Right renal pelvis (tissue), 4 donors: ENCODE results near the gene LTB4R2. TPM values are rescaled to one million over a fixed set of nuclear protein-coding genes. Genes with fewer than 3 reads are reported as not detected.
"Not testable (repeated sequence)": the region's sequence is repeated elsewhere in the genome, so short reads cannot be mapped to it uniquely, and the experiment has no call there.

ENCODE experiments used
- DNase-seq, 4 donors: peaks; one replicate each; pipeline ENCODE4 v3.0.0-alpha.2; 2013; ENCODE audit warnings: low read depth in 4 of 4, low spot score in 3 of 4, missing footprints in 1 of 4
- polyA plus RNA-seq, 4 donors: library from polyadenylated mRNA; unstranded; fragments of 120-200 nt; gene quantifications; one replicate each; pipeline ENCODE4 v1.2.1, GENCODE V29; 2013; ENCODE audit not compliant: insufficient read length in 4 of 4

The LTB4R2 gene
- polyA plus RNA-seq, 4 donors: 1.8 to 2.5 (median 2.0) TPM

- DNase-seq: no peak
These were observed 6.1 kb downstream of the LTB4R2 start for GRCh38 chr14:24315807-24316596.

GRCh38 chr14:24316597-24316950 lies 6.6 kb downstream of the LTB4R2 start:
- no peak for DNase-seq

GRCh38 chr14:24317141-24317928 lies 7.4 kb downstream of the LTB4R2 start:
- DNase-seq: no peak

GRCh38 chr14:24321212-24321975 lies 11.5 kb downstream of the LTB4R2 start:
- no peak for DNase-seq

- no peak for DNase-seq
These were observed 12.7 kb downstream of the LTB4R2 start for GRCh38 chr14:24322672-24323071.

- DNase-seq: no peak
These were observed 13.4 kb downstream of the LTB4R2 start for GRCh38 chr14:24323341-24323740.

- DNase-seq: no peak
These were observed 14.1 kb downstream of the LTB4R2 start for GRCh38 chr14:24324024-24324423.

- no peak for DNase-seq
These were observed 15.1 kb downstream of the LTB4R2 start for GRCh38 chr14:24325041-24325530.

- no peak for DNase-seq
These were observed 16.0 kb downstream of the LTB4R2 start for GRCh38 chr14:24325963-24326362.

GRCh38 chr14:24327303-24327702 lies 17.4 kb downstream of the LTB4R2 start:
- DNase-seq: no peak

- DNase-seq: not testable (repeated sequence)
These were observed 18.0 kb downstream of the LTB4R2 start for GRCh38 chr14:24327914-24328313.

- no peak for DNase-seq
These were observed 19.2 kb downstream of the LTB4R2 start for GRCh38 chr14:24329073-24329663.

- DNase-seq: no peak
These were observed 19.8 kb downstream of the LTB4R2 start for GRCh38 chr14:24329736-24330135.

- DNase-seq: no peak
These were observed 21.2 kb downstream of the LTB4R2 start for GRCh38 chr14:24330973-24331674.

GRCh38 chr14:24331731-24332267 lies 21.9 kb downstream of the LTB4R2 start:
- DNase-seq: no peak

- no peak for DNase-seq
These were observed 22.5 kb downstream of the LTB4R2 start for GRCh38 chr14:24332268-24332993.

GRCh38 chr14:24334431-24335291 lies 24.7 kb downstream of the LTB4R2 start, which contains the start of gene ADCY4:
ADCY4 (minus strand) TSS chr14:24335071; CDS start chr14:24334652, 419 bp downstream.
- DNase-seq: no peak
